Esophagus squamous epithelium (tissue), 4 donors: Measurements from ENCODE around the gene CEP135.

Experiments
- POLR2A ChIP-seq, 4 donors: fragments of 450-650 bp; IDR thresholded peaks; one replicate each; pipeline ENCODE4 v1.6.1; 2017; ENCODE audit warnings: antibody characterized with exemption in 4 of 4, mild to moderate bottlenecking in 4 of 4, moderate library complexity in 3 of 4
- TF ChIP-seq, protein P1 (sequence below), 6 experiments: fragments of 450-650 bp in 4 of 6; fragments of 200-600 bp in 2 of 6; sonication (generic) in 2 of 6; IDR thresholded peaks; one replicate each; pipeline ENCODE4 v1.5.1; 2016 to 2019; ENCODE audit warnings: antibody characterized with exemption in 6 of 6, mild to moderate bottlenecking in 4 of 6, moderate library complexity in 4 of 6

DNA sequence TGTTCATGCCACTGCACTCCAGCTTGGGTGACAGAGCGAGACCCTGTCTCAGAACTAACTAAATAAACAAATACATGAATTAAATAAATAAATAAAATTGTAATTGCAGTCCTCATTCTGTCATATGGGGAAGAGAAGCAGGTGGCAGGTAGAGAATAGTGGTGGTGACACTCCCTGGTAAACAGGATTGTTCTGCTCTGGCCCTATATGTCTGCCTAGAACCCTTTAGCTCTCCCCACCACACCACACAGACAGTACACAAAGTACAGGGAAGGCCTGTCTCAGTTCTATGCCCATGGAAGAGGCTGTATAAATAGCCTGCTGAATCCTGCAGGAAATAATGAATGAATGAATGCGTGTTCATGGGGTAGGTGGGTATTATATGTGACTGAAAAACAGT is 117.7 kb downstream of the CEP135 start:
- TF ChIP-seq, protein P1, sequence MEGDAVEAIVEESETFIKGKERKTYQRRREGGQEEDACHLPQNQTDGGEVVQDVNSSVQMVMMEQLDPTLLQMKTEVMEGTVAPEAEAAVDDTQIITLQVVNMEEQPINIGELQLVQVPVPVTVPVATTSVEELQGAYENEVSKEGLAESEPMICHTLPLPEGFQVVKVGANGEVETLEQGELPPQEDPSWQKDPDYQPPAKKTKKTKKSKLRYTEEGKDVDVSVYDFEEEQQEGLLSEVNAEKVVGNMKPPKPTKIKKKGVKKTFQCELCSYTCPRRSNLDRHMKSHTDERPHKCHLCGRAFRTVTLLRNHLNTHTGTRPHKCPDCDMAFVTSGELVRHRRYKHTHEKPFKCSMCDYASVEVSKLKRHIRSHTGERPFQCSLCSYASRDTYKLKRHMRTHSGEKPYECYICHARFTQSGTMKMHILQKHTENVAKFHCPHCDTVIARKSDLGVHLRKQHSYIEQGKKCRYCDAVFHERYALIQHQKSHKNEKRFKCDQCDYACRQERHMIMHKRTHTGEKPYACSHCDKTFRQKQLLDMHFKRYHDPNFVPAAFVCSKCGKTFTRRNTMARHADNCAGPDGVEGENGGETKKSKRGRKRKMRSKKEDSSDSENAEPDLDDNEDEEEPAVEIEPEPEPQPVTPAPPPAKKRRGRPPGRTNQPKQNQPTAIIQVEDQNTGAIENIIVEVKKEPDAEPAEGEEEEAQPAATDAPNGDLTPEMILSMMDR (IDR thresholded peaks at IDR 0.05): no peak
- no peak for TF ChIP-seq POLR2A (IDR thresholded peaks at IDR 0.05)
